HG03469 (cell line): ENCODE results near the gene CEACAM16.
"Not testable (repeated sequence)": the region's sequence is repeated elsewhere in the genome, so short reads cannot be mapped to it uniquely, and the experiment has no call there.

Experiments used
- ATAC-seq: cut with Tn5 transposase; IDR thresholded peaks from one replicate; pipeline ENCODE4 v1.9.1; 2021; ENCODE audit warnings: mild to moderate bottlenecking, moderate library complexity, moderate number of reproducible peaks; ENCODE audit not compliant: unreplicated experiment

The CEACAM16 gene, protein sequence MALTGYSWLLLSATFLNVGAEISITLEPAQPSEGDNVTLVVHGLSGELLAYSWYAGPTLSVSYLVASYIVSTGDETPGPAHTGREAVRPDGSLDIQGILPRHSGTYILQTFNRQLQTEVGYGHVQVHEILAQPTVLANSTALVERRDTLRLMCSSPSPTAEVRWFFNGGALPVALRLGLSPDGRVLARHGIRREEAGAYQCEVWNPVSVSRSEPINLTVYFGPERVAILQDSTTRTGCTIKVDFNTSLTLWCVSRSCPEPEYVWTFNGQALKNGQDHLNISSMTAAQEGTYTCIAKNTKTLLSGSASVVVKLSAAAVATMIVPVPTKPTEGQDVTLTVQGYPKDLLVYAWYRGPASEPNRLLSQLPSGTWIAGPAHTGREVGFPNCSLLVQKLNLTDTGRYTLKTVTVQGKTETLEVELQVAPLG

DNA sequence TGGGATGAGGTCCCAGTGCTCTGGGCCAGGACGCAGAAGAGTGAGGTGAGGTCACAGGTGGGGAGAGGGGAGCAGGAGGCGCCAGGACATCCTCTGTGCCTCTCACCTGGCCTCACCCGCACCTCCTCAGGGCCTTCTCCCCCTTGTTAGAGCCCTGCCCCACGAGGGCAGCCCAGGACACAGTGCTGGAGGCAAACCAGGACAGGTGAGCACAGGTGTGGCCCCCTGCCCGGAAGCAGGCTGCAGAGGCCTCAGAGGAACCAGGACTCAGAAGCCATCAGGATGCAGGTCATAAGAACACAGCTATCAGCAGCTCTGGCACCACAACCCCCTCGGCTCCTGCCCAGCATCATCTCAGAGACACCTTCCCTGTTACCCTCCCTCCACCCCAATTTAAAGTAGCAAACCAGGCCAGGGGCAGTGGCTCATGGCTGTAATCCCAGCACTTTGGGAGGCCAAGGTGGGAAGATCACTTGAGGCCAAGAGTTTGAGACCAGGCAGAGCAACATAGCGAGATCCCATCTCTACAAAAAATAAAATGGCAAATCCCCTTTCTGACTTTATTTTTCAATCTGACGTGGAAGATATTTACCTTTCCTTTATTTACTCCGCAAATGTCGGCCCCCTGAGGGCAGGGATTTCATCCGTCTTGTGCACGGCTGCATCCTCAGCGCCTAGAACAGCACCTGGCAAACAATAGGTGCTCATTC is at the start of gene CEACAM16:
CEACAM16 (plus strand) TSS at position 660 of the 710 bp plus-strand sequence. CDS start 2,306 bp downstream, outside the sequence.
- ATAC-seq, result no peak

DNA sequence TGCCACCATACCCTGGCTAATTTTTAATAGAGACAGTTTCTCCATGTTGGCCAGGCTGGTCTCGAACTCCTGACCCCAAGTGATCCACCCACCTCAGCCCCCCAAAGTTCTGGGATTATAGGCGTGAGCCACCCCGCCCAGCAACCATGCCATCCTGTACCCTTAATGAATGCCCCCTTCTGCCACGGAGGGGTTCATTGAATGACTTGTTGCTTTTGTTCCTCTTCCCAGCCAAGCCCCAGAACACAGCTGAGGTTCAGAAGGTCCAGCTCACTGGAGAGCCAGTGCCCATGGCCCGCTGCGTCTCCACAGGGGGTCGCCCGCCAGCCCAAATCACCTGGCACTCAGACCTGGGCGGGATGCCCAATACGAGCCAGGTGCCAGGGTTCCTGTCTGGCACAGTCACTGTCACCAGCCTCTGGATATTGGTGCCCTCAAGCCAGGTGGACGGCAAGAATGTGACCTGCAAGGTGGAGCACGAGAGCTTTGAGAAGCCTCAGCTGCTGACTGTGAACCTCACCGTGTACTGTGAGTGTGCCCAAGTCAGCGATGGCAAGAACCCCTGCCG is 49.3 kb upstream of the CEACAM16 start:
- ATAC-seq, result no peak

DNA sequence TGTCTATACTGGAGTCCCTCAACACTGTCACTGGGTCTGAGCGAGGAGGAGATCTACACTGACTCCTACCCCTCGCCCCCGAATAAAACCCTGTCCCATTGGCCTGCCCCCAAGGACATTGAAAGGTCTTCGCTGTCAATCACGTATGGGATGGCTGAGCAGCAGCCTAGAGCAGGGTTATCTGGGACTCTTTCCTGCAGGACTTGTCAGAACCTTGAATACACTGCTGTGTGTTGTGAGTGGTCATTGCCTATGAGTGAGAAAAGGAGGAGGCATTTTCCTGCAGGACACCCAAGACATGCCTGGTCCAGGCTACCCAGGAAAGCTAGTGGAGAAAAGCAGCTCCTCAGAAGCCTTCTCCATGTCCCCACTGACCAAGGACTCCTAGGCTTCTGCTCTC is 45.6 kb upstream of the CEACAM16 start:
- no peak for ATAC-seq

DNA sequence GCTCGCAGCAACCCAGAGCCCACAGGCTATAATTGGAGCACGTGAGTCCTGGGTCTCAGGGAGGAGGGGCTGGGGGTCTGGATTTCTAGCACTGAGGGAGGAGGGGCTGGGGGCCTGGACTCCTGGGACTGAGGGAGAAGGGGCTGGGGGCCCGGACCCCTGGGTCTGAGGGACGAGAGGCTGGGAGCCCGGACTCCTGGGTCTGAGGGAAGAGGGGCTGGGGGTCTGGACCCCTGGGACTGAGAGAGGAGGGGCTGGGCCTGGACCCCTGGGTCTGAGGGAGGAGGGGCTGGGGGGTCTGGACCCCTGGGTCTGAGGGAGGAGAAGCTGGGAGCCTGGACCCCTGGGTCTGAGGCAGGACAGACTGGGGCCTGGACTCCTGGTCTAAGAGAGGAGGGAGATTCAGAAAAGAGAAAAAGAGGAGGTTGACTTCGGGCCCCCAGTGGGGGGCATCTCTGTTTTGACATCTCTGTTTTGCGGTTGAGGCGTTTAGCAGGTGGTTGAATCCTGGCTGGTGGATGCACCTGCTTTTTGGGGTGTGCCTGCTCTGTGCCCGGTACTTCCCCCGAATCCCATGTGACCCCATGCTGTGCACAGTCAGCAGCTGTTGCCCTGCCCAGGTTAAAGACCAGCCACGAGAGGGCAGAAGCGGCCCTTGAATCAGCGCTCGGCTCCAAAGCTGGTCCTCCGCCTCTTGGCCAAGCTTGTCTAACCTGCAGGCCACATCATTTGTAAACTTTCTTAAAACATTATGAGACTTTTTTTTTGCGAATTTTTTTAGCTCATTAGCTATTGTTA is 44.8 kb upstream of the CEACAM16 start:
- no peak for ATAC-seq

DNA sequence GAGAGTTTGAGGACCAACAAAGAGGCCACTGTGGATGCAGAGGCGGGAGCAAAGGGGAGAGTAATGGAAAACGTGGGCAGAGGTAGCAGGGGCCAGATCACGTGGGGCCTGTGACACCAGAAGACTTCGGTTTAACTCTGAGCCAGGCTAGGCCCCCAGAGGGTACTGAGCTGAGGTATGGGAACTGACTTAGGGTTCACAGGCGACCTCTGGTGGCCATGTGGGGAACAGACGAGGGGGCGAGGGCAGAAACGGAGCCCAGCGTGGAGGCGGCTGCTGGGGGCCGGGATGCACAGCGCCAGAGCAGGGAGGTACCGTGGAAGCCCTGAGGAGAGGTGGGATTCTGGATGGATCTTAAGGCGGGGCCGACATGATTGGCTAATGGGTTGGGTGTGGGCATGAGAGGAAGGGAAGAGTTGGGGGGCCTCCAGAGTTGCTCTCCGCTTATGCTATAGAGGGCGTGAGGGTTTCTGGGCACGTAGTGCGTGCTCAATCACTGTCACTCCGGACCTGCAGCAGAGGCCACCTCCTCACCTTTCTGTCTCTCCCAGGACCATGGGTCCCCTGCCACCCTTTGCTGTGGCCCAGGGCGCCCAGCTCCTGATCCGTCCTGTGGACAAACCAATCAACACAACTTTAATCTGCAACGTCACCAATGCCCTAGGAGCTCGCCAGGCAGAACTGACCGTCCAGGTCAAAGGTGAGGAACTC is 41.6 kb upstream of the CEACAM16 start:
- no peak for ATAC-seq

DNA sequence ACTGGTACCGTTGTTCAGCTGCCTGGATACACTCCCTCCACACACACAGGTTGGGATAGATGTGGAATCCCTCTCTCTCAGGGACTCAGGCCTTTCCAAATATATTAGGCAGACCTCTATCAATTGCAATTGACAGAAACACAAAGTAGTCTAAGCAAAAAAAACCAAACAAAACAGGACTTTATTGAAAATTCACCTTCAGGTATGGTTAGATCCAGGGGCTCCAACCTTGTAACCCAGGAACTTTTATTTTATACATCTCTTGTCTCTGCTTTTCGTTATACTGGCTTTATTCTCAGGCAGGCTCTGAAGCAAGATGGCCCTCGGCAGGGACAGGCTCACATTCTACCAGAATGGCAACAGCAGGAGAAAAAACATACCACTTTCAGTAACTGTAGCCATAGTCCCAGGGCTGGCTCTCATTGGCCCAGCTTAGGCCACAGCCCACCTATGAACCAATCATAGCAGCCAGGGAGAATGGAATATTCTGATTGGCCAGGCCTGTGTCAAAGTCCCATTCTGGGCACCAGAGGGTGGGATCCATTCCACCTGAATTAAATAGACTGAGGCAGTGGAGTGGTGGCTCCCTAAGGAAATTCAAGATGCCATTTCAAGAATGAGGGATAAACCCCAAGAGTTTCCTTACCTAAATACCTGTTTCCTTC is 40.8 kb upstream of the CEACAM16 start:
- no peak for ATAC-seq

- no peak for ATAC-seq
Measured at GRCh38 chr19:44660081-44660480, 38.9 kb upstream of the CEACAM16 start.

DNA sequence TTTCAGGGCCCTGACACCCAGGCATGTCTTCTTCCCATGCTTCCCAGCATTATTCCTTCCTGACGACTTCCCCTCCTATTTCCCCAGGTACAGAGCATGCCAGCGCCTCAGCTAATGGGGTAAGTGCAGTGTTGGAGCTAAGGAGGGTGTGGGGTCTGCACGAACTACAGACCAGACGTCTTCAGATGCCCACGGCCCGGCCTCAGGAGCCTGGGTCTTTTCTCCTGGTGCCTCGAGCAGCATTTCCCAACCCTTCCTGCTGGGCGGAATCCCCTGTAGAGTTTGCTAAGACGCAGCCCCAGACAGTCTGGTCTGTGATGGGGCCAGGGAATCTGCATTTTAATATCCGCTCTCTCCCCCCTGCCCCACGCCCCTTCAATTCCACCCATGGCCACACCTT is 37.7 kb upstream of the CEACAM16 start:
- ATAC-seq, result no peak

GRCh38 chr19:44661904-44662303 is 37.0 kb upstream of the CEACAM16 start:
- ATAC-seq, result no peak

DNA sequence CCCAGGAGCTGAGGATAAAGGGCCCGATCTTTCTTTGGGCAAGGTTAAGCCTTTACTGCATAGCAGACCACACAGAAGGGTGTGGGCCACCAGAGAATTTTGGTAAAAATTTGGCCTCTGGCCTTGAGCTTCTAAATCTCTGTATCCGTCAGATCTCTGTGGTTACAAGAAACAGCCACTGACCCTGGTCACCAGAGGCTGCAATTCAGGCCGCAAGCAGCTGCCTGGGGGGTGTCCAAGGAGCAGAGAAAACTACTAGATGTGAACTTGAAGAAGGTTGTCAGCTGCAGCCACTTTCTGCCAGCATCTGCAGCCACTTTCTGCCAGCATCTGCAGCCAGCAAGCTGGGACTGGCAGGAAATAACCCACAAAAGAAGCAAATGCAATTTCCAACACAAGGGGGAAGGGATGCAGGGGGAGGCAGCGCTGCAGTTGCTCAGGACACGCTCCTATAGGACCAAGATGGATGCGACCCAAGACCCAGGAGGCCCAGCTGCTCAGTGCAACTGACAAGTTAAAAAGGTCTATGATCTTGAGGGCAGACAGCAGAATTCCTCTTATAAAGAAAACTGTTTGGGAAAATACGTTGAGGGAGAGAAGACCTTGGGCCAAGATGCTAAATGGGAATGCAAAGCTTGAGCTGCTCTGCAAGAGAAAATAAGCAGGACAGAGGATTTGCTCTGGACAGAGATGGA is 36.1 kb upstream of the CEACAM16 start:
- ATAC-seq, result no peak

DNA sequence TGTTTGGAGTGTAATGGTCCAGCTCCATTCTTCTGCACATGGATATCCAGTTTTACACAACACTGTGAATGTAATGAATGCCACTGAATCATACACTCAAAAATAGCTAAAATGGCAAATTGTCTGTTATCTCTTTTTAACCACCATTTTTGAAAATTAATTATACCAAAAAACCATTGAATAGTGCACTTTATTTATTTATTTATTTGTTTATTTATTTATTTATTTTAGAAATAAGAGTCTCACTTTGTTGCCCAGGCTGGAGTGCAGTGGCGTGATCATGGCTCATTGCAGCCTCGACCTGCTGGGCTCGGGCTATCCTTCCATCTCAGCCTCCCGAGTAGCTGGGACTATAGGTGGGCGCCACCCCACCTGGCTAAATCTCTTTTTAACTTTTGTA is 35.0 kb upstream of the CEACAM16 start:
- no peak for ATAC-seq

DNA sequence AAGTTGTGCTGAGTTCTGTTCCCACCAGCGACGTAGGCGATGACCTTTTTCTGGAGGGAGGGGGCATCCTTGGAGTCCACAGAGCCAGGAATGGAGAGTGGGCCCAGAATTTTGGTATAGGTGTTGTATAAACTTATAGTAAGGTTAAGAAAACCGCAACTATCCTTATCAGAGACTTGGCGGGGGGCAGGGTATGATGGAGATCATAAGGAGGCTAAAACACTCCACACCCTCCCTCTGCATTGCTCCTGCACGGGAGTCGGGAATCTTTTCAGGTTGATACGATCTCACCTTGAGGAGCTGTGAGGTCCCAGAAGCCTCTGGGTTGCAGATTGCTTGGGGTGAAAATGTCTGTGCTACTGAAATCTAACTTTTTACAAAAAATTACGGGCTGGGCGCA is 34.0 kb upstream of the CEACAM16 start:
- no peak for ATAC-seq

GRCh38 chr19:44666852-44667556 is 31.9 kb upstream of the CEACAM16 start:
- no peak for ATAC-seq

DNA sequence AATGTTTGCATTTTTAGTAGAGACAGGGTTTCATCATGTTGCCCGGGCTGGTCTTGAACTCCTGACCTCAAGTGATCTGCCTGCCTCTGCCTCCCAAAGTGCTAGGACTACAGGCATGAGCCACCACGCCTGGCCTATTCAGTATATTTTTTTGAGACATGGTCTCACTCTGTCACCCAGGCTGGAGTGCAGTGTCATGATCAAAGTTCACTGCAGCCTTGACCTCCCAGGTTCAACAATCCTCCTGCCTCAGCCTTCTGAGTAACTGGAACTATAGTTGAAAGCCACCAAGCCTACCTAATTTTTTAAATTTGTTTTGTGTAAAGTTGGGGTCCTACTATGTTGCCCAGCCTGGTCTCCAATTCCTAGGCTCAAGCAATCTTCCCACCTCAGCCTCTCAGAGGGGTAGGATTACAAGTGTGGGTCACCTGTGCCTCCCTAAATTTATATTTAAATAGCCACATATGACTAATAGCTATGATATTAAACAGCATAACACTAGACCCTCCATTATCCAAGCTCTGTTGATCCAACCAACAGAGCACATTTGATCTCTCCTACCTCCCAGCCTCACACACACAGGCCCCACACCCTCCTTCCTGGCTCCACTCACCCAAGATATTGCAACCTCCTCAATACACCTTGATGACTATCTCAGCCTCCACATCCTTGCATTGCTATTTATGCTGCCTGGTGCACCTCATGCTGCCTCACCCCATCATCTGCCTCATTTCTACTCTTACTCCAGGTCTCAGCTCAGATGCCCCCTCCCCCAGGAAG is 29.8 kb upstream of the CEACAM16 start:
- no peak for ATAC-seq

GRCh38 chr19:44670027-44670426 is 28.9 kb upstream of the CEACAM16 start:
- ATAC-seq, result not testable (repeated sequence)

GRCh38 chr19:44671400-44671799 is 27.6 kb upstream of the CEACAM16 start, which contains the start of gene CEACAM19:
Gene CEACAM19 (plus strand): TSS chr19:44671482. CDS start chr19:44671932, 450 bp downstream.
- no peak for ATAC-seq

- ATAC-seq, result no peak
Measured at GRCh38 chr19:44672226-44672625, 26.7 kb upstream of the CEACAM16 start.

DNA sequence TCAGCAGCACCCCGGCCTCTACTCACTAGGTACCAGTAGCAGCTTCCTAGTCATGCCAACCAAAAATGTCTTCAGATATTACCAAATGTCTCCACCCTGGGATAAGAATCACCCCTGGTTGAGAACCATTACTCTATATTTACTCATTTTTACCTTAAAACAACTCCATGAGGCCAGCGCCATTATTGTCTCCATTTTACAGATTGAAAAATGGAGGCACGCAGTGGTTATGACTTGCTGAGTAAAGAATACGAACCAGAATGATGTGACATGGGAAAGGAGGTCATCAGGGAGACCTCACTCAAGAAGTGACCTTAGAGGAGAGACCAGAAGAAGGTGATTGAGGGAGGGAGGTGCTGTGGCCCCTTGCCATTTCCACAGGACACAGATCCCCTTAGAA is 25.4 kb upstream of the CEACAM16 start:
- ATAC-seq, result no peak
